H9 (cell line): ENCODE measurements around the gene DLL4. TPM values are rescaled to one million over a fixed set of nuclear protein-coding genes. Genes with fewer than 3 reads are reported as not detected.

ENCODE experiments used
- DNase-seq: peaks from one replicate; pipeline ENCODE4 v3.0.0-alpha.2; 2017
- H2AFZ ChIP-seq: one replicate; pipeline ENCODE4 v1.6.1; 2013; ENCODE audit warnings: mild to moderate bottlenecking, low read length, control low read depth, moderate library complexity
- H2AK5ac ChIP-seq: 2 replicates; pipeline ENCODE4 v1.6.1; 2013; ENCODE audit warnings: low read length, control low read depth, mixed read lengths; ENCODE audit not compliant: insufficient read length
- H2BK120ac ChIP-seq: one replicate; pipeline ENCODE4 v1.6.1; 2013; ENCODE audit warnings: low read depth, mild to moderate bottlenecking, low read length, control low read depth, inconsistent platforms; ENCODE audit not compliant: poor library complexity, severe bottlenecking
- H2BK12ac ChIP-seq: 2 replicates; pipeline ENCODE4 v1.6.1; 2013; ENCODE audit warnings: low read length, control low read depth, mixed read lengths, low read depth; ENCODE audit not compliant: insufficient read length
- H2BK15ac ChIP-seq: 2 replicates; pipeline ENCODE4 v1.6.1; 2013; ENCODE audit warnings: low read depth, low read length, control low read depth
- H2BK20ac ChIP-seq: one replicate; pipeline ENCODE4 v1.6.1; 2013; ENCODE audit warnings: low read depth, mild to moderate bottlenecking, low read length, control low read depth, inconsistent platforms; ENCODE audit not compliant: poor library complexity, severe bottlenecking
- H2BK5ac ChIP-seq: 2 replicates; pipeline ENCODE4 v1.6.1; 2013; ENCODE audit warnings: low read length, control low read depth, mixed read lengths; ENCODE audit not compliant: insufficient read length
- H3K14ac ChIP-seq: 2 replicates; pipeline ENCODE4 v1.6.1; 2013; ENCODE audit warnings: low read length, control low read depth; ENCODE audit not compliant: insufficient read depth
- H3K18ac ChIP-seq: 2 replicates; pipeline ENCODE4 v1.6.1; 2013; ENCODE audit warnings: low read depth, mild to moderate bottlenecking, mixed read lengths, low read length, control low read depth; ENCODE audit not compliant: insufficient read length
- H3K23ac ChIP-seq: 2 replicates; pipeline ENCODE4 v1.6.1; 2013; ENCODE audit warnings: low read length, control low read depth, mixed read lengths, low read depth; ENCODE audit not compliant: insufficient read length
- H3K23me2 ChIP-seq: 2 replicates; pipeline ENCODE4 v1.6.1; 2013; ENCODE audit warnings: low read depth, mild to moderate bottlenecking, mixed read lengths, low read length, control low read depth; ENCODE audit not compliant: insufficient read length, poor library complexity, severe bottlenecking
- H3K27ac ChIP-seq: 2 replicates; pipeline ENCODE4 v1.5.1; 2013; ENCODE audit warnings: low read length, control low read depth, mixed read lengths, low read depth; ENCODE audit not compliant: insufficient read length
- H3K27me3 ChIP-seq: 2 replicates; pipeline ENCODE4 v1.6.1; 2013; ENCODE audit warnings: low read length, control low read depth, inconsistent platforms; ENCODE audit not compliant: insufficient read depth
- H3K4ac ChIP-seq: 2 replicates; pipeline ENCODE4 v1.6.1; 2013; ENCODE audit warnings: low read depth, mild to moderate bottlenecking, control low read depth, inconsistent platforms, low read length, moderate library complexity
- H3K4me1 ChIP-seq: 2 replicates; pipeline ENCODE4 v1.6.1; 2013; ENCODE audit warnings: low read length, control low read depth, inconsistent platforms; ENCODE audit not compliant: insufficient read depth
- H3K4me2 ChIP-seq: 2 replicates; pipeline ENCODE4 v1.6.1; 2013; ENCODE audit warnings: low read length, control low read depth, mixed read lengths; ENCODE audit not compliant: insufficient read length, insufficient read depth
- H3K56ac ChIP-seq: 2 replicates; pipeline ENCODE4 v1.6.1; 2013; ENCODE audit warnings: low read depth, mild to moderate bottlenecking, mixed read lengths, low read length, control low read depth; ENCODE audit not compliant: insufficient read length
- H3K79me1 ChIP-seq: 2 replicates; pipeline ENCODE4 v1.6.1; 2013; ENCODE audit warnings: low read depth, mild to moderate bottlenecking, moderate library complexity, low read length, control low read depth, inconsistent platforms; ENCODE audit not compliant: insufficient read depth, poor library complexity, severe bottlenecking
- H3K79me2 ChIP-seq: 2 replicates; pipeline ENCODE4 v1.6.1; 2013; ENCODE audit warnings: low read length, control low read depth, inconsistent platforms; ENCODE audit not compliant: insufficient read depth
- H3K9ac ChIP-seq: 2 replicates; pipeline ENCODE4 v1.6.1; 2013; ENCODE audit warnings: low read length, control low read depth, mixed read lengths; ENCODE audit not compliant: insufficient read length; ENCODE audit errors: extremely low read depth
- H3K9me3 ChIP-seq: one replicate; pipeline ENCODE4 v1.6.1; 2013; ENCODE audit warnings: low read depth, low read length, inconsistent platforms; ENCODE audit not compliant: control insufficient read depth
- H3T11ph ChIP-seq: one replicate; pipeline ENCODE4 v1.6.1; 2013; ENCODE audit warnings: mild to moderate bottlenecking, low read length, control low read depth, inconsistent platforms
- H4K20me1 ChIP-seq: one replicate; pipeline ENCODE4 v1.6.1; 2013; ENCODE audit not compliant: control insufficient read depth, insufficient read length, insufficient read depth
- H4K5ac ChIP-seq: 2 replicates; pipeline ENCODE4 v1.6.1; 2013; ENCODE audit warnings: low read depth, mild to moderate bottlenecking, mixed read lengths, low read length, control low read depth; ENCODE audit not compliant: insufficient read length
- H4K8ac ChIP-seq: replicated peaks from 2 replicates; pipeline ENCODE4 v1.6.1; 2013; ENCODE audit warnings: low read length, control low read depth, mixed read lengths, low read depth; ENCODE audit not compliant: insufficient read length
- H4K91ac ChIP-seq: 2 replicates; pipeline ENCODE4 v1.6.1; 2013; ENCODE audit warnings: low read depth, mild to moderate bottlenecking, moderate library complexity, mixed read lengths, low read length, control low read depth; ENCODE audit not compliant: insufficient read length
- H3K27ac Mint-ChIP-seq, 3 experiments: 2 replicates in 2 of 3; 3 replicates in 1 of 3; pipeline ENCODE4 v1.8.0; 2020 to 2021; ENCODE audit warnings: mixed read lengths in 3 of 3, mild to moderate bottlenecking in 1 of 3, moderate library complexity in 1 of 3
- H3K27me3 Mint-ChIP-seq: 2 replicates; pipeline ENCODE4 v1.8.0; 2021; ENCODE audit warnings: low read depth, mild to moderate bottlenecking, moderate library complexity, mixed read lengths
- H3K36me3 Mint-ChIP-seq, 3 experiments: 2 replicates in 2 of 3; 3 replicates in 1 of 3; pipeline ENCODE4 v1.8.0; 2020 to 2021; ENCODE audit warnings: low read depth in 3 of 3, mixed read lengths in 3 of 3; ENCODE audit not compliant: insufficient read depth in 1 of 3
- H3K4me1 Mint-ChIP-seq, 2 experiments: 2 replicates each; pipeline ENCODE4 v1.8.0; 2020; ENCODE audit warnings: mixed read lengths in 2 of 2
- H3K4me3 Mint-ChIP-seq, 2 experiments: 2 replicates in 1 of 2; 3 replicates in 1 of 2; pipeline ENCODE4 v1.8.0; 2020 to 2021; ENCODE audit warnings: mild to moderate bottlenecking in 2 of 2, mixed read lengths in 2 of 2, moderate library complexity in 1 of 2
- H3K9me3 Mint-ChIP-seq, 2 experiments: 2 replicates in 1 of 2; 3 replicates in 1 of 2; pipeline ENCODE4 v1.8.0; 2020; ENCODE audit warnings: mild to moderate bottlenecking in 2 of 2, mixed read lengths in 2 of 2, moderate library complexity in 1 of 2
- WGBS: extraction: QIAGEN DNeasy Blood & Tissue Kit; methylation state at CpG from one replicate; pipeline ENCODE4 v1.1.7; 2013; ENCODE audit warnings: missing lambda C conversion rate, low lambda C conversion rate, mixed read lengths; ENCODE audit not compliant: insufficient read length; ENCODE audit errors: extremely low coverage; 5-methylcytosine and 5-hydroxymethylcytosine counted together
- total RNA-seq: library from RNA; stranded (reverse); gene quantifications from 2 replicates; pipeline ENCODE4 v1.2.1, GENCODE V29; 2021
- TF ChIP-seq, protein P1 (sequence below): fragments of 200-600 bp; sonication (generic); conservative IDR thresholded peaks from 3 replicates; pipeline ENCODE4 v1.8.0; 2021; ENCODE audit warnings: antibody characterized with exemption, mild to moderate bottlenecking

DLL4 gene
- total RNA-seq, 1 experiment from 2014 or later, result 0.28 TPM

DNA sequence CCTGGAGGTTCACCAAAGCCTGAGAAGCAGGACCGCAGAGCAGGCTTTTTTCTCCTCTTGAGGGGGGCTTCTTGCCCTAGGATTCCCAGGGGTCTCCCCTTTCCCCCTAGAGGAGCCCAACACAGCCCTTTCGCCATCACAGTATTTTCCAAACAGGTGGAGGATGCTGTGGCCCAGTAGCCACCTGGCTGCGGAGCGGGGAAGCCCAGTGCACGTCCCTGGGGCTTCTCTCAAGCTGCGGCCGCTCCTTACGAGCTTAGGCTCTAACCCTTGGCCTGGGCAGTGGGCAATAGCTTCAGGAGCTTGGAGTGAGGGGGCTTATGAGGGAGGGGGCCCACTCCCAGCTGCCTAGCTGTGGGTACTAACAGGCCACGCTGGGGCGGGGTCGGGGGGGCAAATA, 11.6 kb upstream of the DLL4 start:
- Histone ChIP-seq H3K23me2 (no peaks in the 10 kb centered on the region), H2AFZ (no peak overlapping the region), H3K27me3 (no peaks in the 10 kb centered on the region; the same call in 1 of the 2 replicates), H4K5ac (no peak overlapping the region), H3K18ac (no peak overlapping the region), H2BK120ac (no peak overlapping the region), H3K9me3 (no peaks in the 10 kb centered on the region), H3K23ac (no peak overlapping the region), H4K91ac (no peak overlapping the region), H3K79me2 (no peaks in the 10 kb centered on the region), H3K27ac (no peak overlapping the region), H2BK5ac (no peak overlapping the region), H2AK5ac (no peak overlapping the region), H3K14ac (no peak overlapping the region; the same call in 1 of the 2 replicates), H3K79me1 (no peaks in the 10 kb centered on the region), H2BK15ac (no peak overlapping the region), H2BK20ac (no peak overlapping the region), H3K4me2 (no peak overlapping the region), H3K56ac (no peak overlapping the region), H4K8ac (no peak overlapping the region), H3K9ac (no peak overlapping the region), H3K4me1 (no peaks in the 10 kb centered on the region), H4K20me1 (no peaks in the 10 kb centered on the region), H3T11ph (no peak overlapping the region), H3K4ac (no peak overlapping the region), H2BK12ac (no peak overlapping the region)
- Mint-ChIP-seq H3K4me3 (no peak overlapping the region), H3K9me3 (no peaks in the 10 kb centered on the region), H3K36me3 (no peaks in the 10 kb centered on the region; a peak in 1 of 7 replicates), H3K27ac (no peak overlapping the region), H3K4me1 (peaks cover 7 to 15% of the 10 kb centered on the region in 2 experiments), H3K27me3 (peaks cover 74% of the 10 kb centered on the region)
- DNase-seq, result no peak
- TF ChIP-seq, protein P1, sequence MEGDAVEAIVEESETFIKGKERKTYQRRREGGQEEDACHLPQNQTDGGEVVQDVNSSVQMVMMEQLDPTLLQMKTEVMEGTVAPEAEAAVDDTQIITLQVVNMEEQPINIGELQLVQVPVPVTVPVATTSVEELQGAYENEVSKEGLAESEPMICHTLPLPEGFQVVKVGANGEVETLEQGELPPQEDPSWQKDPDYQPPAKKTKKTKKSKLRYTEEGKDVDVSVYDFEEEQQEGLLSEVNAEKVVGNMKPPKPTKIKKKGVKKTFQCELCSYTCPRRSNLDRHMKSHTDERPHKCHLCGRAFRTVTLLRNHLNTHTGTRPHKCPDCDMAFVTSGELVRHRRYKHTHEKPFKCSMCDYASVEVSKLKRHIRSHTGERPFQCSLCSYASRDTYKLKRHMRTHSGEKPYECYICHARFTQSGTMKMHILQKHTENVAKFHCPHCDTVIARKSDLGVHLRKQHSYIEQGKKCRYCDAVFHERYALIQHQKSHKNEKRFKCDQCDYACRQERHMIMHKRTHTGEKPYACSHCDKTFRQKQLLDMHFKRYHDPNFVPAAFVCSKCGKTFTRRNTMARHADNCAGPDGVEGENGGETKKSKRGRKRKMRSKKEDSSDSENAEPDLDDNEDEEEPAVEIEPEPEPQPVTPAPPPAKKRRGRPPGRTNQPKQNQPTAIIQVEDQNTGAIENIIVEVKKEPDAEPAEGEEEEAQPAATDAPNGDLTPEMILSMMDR, result peak; percentile 37
- no CpG with 5 or more reads among the region's 11 CpGs for WGBS
